Activated B cell treated with CpG ODN at 0.5 μM for 24 hours (primary cell): ENCODE measurements around the gene MOB4. TPM values are rescaled to one million over a fixed set of nuclear protein-coding genes. Genes with fewer than 3 reads are reported as not detected.

Experiments
- ATAC-seq: fragments of 200-7000 bp; cut with Tn5 transposase; one replicate; pipeline ENCODE4 v1.10.0; 2021; ENCODE audit warnings: low read depth, mild to moderate bottlenecking, moderate library complexity
- CTCF ChIA-PET: fragments of 350-600 bp; sonication (Branson Sonifier 250); formaldehyde crosslinking; loops from one replicate; lab custom pipeline; 2021; ENCODE audit warnings: antibody characterized with exemption; lab: Charles Lee
- POLR2A ChIA-PET: fragments of 350-600 bp; sonication (Branson Sonifier 250); formaldehyde crosslinking; loops from one replicate; lab custom pipeline; 2021; ENCODE audit warnings: antibody characterized with exemption; lab: Charles Lee
- DNase-seq: peaks from one replicate; pipeline ENCODE4 v3.0.0; 2022
- H3K27ac Mint-ChIP-seq: one replicate; pipeline ENCODE4 v1.8.0; 2020; ENCODE audit warnings: mixed read lengths
- H3K27me3 Mint-ChIP-seq: one replicate; pipeline ENCODE4 v1.8.0; 2021; ENCODE audit warnings: mixed read lengths
- H3K36me3 Mint-ChIP-seq: one replicate; pipeline ENCODE4 v1.8.0; 2021; ENCODE audit warnings: low read depth, mixed read lengths
- H3K4me1 Mint-ChIP-seq: one replicate; pipeline ENCODE4 v1.8.0; 2021; ENCODE audit warnings: mixed read lengths
- H3K4me3 Mint-ChIP-seq: one replicate; pipeline ENCODE4 v1.8.0; 2020; ENCODE audit warnings: mild to moderate bottlenecking, mixed read lengths
- H3K9me3 Mint-ChIP-seq: one replicate; pipeline ENCODE4 v1.8.0; 2020; ENCODE audit warnings: mixed read lengths
- CTCF ChIP-seq: fragments of 200-600 bp; IDR thresholded peaks from one replicate; pipeline ENCODE4 v1.8.0; 2022; ENCODE audit warnings: antibody characterized with exemption, mild to moderate bottlenecking
- intact Hi-C: fragments of 100-400 bp; cut with micrococcal nuclease; formaldehyde crosslinking; loops from one replicate; pipeline ENCODE4 v1.15.1; 2024
- total RNA-seq: library from RNA; stranded (reverse); gene quantifications from 2 replicates; pipeline ENCODE4 v1.2.3, GENCODE V29; 2022

The MOB4 gene
- total RNA-seq, 1 donor from 2014 or later, result 22.1 TPM

GRCh38 chr2:197555467-197555866, 39.6 kb downstream of the MOB4 start:
- ATAC-seq, result no peak
- CTCF ChIA-PET, result no interaction called here
- H3K36me3 Mint-ChIP-seq, result peaks cover 48% of the 10 kb centered on the region
- DNase-seq, result no peak
- H3K27ac Mint-ChIP-seq, result peak overlapping the region; percentile 50
- no peak overlapping the region for H3K4me3 Mint-ChIP-seq
- TF ChIP-seq CTCF, result no peak
- no peaks in the 10 kb centered on the region for H3K9me3 Mint-ChIP-seq
- POLR2A ChIA-PET, result no interaction called here
- no peaks in the 10 kb centered on the region for H3K4me1 Mint-ChIP-seq
- H3K27me3 Mint-ChIP-seq, result no peaks in the 10 kb centered on the region
- intact Hi-C loops, result no loop called here

GRCh38 chr2:197556456-197556855, 40.6 kb downstream of the MOB4 start:
- no peak overlapping the region for H3K4me3 Mint-ChIP-seq
- H3K27ac Mint-ChIP-seq, result peak overlapping the region; percentile 37
- H3K9me3 Mint-ChIP-seq, result no peaks in the 10 kb centered on the region
- intact Hi-C loops, result no loop called here
- TF ChIP-seq CTCF, result no peak
- ATAC-seq, result no peak
- POLR2A ChIA-PET, result no interaction called here
- CTCF ChIA-PET, result no interaction called here
- H3K27me3 Mint-ChIP-seq, result no peaks in the 10 kb centered on the region
- peaks cover 42% of the 10 kb centered on the region for H3K36me3 Mint-ChIP-seq
- DNase-seq, result no peak
- no peaks in the 10 kb centered on the region for H3K4me1 Mint-ChIP-seq

- ATAC-seq, result no peak
- intact Hi-C loops, result no loop called here
- no peak overlapping the region for H3K4me3 Mint-ChIP-seq
- POLR2A ChIA-PET, result no interaction called here
- TF ChIP-seq CTCF, result no peak
- no peak for DNase-seq
- CTCF ChIA-PET, result no interaction called here
- no peaks in the 10 kb centered on the region for H3K27me3 Mint-ChIP-seq
- H3K4me1 Mint-ChIP-seq, result no peaks in the 10 kb centered on the region
- no peak overlapping the region for H3K27ac Mint-ChIP-seq
- H3K36me3 Mint-ChIP-seq, result peaks cover 26% of the 10 kb centered on the region
- no peaks in the 10 kb centered on the region for H3K9me3 Mint-ChIP-seq
Observed at GRCh38 chr2:197558393-197558792, 42.5 kb downstream of the MOB4 start.

GRCh38 chr2:197559681-197560080, 43.8 kb downstream of the MOB4 start:
- POLR2A ChIA-PET, result no interaction called here
- Mint-ChIP-seq H3K36me3 (peaks cover 23% of the 10 kb centered on the region), H3K4me1 (no peaks in the 10 kb centered on the region), H3K27ac (no peak overlapping the region), H3K9me3 (peaks cover 3% of the 10 kb centered on the region), H3K27me3 (no peaks in the 10 kb centered on the region), H3K4me3 (no peak overlapping the region)
- no peak for TF ChIP-seq CTCF
- no peak for ATAC-seq
- CTCF ChIA-PET, result no interaction called here
- intact Hi-C loops, result no loop called here
- no peak for DNase-seq

- no peak overlapping the region for H3K27ac Mint-ChIP-seq
- no peaks in the 10 kb centered on the region for H3K27me3 Mint-ChIP-seq
- intact Hi-C loops, result no loop called here
- no peaks in the 10 kb centered on the region for H3K4me1 Mint-ChIP-seq
- DNase-seq (no peak), ATAC-seq (no peak)
- no peak for TF ChIP-seq CTCF
- peaks cover 23% of the 10 kb centered on the region for H3K36me3 Mint-ChIP-seq
- CTCF ChIA-PET, result no interaction called here
- peaks cover 3% of the 10 kb centered on the region for H3K9me3 Mint-ChIP-seq
- POLR2A ChIA-PET, result no interaction called here
- no peak overlapping the region for H3K4me3 Mint-ChIP-seq
Observed at GRCh38 chr2:197560146-197560665, 44.3 kb downstream of the MOB4 start.
